CD4-positive, alpha-beta T cell treated with Interleukin-17A for 4 hours (primary cell): ENCODE measurements around the gene KANSL3.
"Not testable (repeated sequence)": the region's sequence is repeated elsewhere in the genome, so short reads cannot be mapped to it uniquely, and the experiment has no call there.

ENCODE experiments used
- DNase-seq: peaks from one replicate; pipeline ENCODE4 v3.0.0-alpha.2; 2020; ENCODE audit warnings: mixed read lengths

The KANSL3 gene

DNA sequence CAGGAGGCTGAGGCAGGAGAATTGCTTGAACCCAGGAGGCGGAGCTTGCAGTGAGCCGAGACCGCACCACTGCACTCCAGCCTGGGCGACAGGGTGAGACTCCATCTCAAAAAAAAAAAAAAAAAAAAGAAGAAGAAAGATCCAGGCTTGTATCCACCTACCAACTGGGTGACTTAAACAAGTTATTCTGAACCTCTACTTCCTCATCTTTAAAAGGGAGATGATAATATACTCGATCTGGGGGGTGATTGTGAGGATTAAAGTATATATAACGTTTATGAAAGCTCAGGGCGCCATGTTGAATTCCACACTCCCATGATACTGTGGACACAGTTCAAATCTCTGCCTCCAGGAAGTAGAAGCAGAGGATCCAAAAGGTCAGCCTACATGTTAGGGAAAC is 16.7 kb upstream of the KANSL3 start:
- DNase-seq, result not testable (repeated sequence)

DNA sequence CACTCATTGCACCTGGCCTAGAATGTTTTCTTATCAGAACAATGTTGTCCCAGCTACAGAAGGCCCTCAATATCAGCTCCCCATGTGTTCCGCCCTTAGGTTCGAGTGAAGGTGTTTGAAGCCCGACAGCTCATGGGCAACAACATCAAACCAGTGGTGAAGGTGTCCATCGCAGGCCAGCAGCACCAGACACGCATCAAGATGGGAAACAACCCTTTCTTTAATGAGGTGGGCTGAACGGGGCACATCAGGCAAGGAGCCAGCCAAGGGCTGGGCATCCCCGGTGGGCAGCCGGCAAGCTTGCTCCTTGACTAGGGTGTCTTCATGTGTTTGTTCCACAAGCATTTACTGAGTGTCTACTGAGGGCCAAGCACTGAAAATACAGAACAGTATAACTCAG is 13.7 kb upstream of the KANSL3 start:
- DNase-seq, result no peak

DNA sequence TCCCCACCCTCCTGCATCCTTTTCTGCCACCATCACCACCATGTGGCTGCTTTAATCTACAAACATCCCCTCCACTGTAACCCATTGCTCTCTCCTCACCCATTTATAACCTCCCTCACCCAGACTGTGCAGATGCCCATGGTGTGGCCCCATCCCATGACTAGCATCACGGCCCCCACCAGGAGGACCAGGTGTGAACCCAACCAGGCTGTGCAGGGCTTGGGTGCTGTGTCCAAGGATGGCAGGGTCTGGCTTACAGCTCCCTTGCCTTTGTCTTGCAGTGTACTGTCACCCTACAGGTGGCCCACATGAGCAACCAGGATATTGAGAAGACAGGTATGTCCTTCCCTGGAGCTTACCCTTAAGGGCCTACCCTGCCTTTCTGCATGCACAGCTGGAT is 11.2 kb upstream of the KANSL3 start:
- DNase-seq, result no peak

DNA sequence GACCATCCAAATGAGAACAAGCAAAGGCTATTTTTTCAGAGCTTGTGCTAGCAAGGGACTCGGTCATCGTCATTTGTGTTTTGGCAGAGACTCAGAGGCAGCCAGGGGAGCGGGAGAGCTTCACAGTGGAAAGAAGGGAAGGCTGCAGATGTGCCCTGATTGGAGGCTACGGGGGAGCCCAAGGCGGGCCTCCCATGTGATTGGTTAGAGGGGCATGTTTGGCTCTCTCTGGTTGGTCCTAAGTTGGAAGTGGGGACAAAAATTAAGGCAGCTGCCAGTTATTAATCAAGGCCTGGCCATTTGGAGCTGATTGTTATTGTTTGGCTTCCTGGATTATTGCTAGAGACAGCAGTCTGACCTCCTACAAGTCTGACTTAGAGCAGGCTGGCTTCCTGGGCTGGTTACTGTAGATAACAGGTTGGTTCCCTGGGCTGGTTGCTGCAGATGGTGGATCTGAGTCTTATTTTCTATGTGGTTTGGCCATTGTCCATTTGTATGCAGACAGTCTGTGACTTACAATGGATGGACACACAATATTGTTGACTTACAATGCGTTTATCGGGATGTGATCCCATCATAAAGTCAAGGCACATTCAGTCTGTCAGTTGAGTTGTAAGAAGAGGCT is 10.3 kb upstream of the KANSL3 start:
- no peak for DNase-seq

DNA sequence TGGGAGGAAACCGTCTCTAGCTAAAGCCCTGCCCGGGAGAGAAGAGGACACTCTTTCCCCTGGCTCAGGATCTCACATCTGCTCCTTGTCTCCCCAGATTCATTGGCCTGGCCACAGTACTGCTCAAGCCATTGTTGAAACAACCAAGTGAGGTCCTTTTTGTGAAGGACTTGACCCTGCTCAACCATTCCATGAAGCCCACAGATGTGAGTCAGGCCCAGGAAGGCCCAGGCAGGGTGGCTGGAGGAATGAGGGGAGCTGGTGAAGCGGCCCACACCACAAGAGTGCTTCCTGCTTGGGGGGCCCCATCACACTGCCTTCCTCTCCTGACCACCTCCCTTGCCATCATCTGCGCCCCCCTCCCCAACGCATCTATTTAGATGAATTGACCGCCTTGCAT is 9.6 kb upstream of the KANSL3 start:
- DNase-seq, result no peak

DNA sequence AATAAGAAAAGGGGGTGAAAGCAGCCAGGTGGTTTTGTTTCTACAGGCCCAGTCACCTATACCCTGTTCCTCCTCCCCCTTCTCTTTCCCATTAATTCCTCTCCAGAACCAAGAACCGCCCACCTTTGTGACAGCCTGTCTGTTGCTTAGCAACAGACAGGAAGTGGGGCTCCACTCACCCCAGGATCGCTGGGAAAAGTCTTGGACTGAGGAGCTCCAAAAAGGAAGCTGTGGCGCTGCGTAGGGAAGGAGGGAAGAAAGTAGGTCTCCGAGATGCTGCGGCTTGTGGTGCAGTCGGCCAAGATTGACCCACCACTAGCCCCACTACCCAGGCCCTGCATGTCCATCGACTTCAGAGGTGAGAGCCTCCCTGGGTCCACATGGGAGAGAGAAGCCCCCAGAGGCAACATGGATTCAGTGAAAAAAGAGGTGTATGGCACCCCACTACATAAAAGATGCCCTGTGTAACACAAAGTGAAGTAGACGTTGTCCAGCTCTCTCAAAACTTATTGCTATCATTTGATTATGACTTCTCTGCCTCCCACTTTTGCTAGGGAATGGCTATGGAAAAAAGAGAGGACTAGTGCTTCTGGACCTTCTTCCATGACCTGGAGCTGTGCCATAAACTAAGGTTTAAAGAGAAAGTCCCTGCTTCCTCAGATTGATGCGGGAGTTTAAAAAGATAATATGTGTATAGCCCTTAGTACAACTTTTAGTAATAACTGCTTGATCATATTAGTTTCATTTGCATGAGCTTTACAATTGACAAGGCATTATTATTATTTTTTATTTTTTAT is 4.7 kb upstream of the KANSL3 start, which contains the start of gene FER1L5:
TSS of gene FER1L5 (plus strand) at position 201 of the 797 bp plus-strand sequence. CDS start at position 274, 73 bp downstream.
- no peak for DNase-seq

DNA sequence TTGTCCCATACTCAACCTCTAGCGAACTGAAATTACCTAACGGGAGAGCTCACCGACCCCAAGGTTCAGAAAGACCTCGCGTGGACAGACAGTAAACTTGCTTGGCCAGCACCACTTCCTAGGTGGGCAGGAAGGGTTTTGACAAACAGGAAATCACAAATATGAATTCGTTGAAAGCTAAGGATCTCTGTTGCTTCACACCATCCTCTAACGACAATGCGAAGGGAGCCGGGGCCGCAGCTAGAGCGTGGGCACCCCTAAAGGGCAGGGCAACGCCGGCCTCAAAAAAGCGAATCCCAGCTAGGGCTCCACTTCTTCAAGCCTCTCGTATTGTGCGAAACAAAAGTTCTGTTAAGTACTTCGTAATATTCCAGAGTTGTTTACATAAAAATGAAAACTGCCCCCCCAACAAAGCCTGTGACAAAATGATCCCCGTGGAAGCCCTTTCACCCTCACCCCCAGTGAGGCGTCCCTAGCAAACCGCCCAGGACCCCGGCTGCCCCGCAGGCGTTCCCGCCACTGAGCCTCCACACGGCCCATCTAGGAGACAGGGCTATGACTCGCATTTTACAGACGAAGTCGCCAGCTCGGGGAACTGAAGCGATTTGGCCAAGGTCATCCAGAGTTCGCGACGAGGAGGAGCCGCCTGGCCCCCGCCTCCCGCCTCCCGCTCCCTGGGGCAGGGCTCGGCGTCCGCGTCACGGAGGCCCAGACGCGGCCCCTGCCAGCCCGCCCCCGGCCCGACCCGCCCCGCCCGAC is 548 bp downstream of the KANSL3 start:
- DNase-seq, result peak; percentile 81

DNA sequence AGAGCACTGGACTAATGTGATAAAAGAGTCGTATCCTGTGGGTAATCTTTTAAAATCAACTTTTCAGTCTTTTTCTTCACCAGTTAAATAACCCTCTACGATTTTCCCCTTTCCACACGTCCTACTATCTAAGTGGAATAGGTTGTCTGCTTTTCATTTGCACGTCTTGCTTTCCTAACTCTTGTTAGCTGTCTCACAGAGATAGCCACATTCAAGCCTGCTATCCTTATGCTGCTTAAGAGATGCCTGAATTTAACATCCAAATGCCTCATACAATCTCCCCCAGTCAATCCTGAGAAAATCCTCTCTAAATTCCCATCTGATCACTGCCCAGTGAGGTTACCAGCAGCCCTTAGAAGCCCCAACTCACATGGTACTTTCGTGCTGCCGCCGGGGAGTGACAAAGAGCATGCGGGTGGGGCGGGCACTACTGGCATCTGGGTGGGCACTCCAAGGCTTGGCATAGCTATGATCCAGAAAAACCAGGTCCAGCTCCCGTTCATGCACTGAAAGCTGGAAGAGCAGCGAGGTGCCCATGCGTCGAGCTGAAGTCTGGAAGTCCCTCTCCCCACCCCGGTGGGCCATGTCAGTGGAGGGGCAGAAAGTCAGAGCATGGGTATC is 1.5 kb downstream of the KANSL3 start:
- no peak for DNase-seq

DNA sequence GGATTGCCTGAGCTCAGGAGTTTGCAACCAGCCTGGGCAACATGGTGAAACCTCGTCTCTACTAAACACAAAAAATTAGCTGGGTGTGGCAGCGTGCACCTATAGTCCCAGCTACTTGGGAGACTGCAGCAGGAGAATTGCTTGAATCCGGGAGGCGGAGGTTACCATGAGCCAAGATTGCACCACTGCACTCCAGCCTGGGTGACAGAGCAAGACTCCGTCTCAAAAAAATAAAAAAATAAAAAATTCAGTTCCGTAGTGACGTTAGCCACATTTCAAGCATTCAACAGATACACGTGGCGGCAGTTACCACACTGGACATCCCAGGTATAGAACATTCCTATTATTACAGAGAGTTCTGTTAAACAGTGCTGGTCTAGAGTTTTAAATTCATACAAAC is 4.5 kb downstream of the KANSL3 start:
- DNase-seq, result no peak

DNA sequence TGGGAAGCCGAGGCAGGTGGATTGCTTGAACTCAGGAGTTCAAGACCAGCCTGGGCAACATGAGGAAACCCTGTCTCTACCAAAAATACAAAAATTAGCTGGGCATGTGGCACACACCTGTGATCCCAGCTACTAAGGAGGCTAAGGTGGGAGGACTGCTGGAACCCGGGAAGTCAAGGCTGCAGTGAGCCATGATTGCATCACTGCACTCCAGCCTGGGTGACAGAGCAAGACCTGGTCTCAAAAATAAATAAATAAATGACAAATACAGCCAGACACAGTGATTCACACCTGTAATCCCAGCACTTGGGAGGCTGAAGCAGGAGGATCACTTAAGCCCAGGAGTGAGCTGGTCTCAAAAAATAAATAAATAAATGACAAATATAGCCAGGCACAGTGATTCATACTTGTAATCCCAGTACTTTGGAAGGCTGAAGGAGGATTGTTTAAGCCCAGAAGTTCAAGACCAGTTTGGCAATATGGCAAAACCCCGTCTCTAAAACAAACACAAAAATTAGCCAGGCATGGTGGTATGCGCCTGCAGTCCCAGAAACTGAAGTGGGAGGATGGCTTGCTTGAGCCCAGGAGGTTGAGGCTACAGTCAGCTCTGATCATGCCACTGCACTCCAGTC is 6.2 kb downstream of the KANSL3 start:
- no peak for DNase-seq

DNA sequence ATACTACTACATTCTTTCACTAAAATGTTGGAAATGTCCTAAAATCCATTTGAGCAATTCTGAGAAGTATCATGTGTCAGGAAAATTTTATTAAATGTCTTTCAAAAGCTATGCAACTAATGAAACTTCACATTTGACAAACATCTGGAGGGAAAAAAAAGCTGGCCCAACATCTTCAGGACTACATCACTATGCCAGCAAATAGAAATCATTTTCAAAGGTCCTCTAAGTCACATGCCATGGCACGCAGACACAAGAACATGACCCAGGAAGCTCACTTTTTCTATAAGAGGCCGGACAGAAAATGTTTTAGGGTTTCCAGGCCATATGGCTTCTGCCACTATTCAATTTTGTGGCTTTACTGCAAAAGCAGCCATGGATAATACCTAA is 11.6 kb downstream of the KANSL3 start:
- no peak for DNase-seq

DNA sequence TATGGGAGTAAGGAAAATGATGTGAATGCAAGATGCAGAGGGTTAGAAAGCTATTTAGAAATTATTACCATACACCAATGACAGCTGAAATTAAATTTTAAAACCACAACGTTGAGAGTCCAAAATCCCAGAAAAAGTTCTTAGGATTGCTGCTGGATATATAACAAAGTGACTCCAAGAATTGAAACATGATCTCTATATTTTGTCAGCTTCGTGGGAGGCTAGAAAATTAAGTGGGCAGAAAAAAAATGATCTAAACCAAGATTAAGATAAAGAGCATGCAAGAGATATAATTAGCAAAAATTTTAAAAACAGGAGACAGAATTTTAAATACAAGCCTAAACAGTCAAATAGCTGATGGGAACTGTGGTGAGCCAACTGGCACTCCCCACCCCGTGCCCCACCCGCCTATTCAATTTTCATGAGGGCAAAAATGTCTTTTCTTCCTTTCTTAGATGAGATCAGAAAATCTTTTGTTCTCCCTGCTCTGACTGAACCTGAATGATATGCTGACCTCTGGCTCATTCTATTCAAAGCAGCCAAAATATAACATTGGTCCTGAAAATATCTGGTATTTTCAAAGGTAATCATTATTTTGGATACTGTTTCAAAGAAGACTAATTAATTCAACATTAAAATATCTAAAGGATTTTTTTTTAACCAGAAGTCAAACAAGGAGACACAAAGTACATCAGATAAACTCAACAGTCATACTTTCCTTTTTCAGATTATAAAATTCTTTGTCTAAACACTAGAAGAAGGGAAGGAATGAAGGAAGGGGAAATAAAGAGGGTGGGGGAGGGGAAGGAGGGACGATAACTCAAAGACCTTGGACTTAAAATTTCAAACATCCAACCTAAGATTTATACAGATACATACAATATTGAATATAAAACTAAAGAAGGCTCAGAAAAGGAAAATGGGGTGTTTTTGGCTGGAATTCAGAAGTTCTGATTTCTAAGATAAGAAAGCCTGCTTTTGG is 12.2 kb downstream of the KANSL3 start:
- no peak for DNase-seq

DNA sequence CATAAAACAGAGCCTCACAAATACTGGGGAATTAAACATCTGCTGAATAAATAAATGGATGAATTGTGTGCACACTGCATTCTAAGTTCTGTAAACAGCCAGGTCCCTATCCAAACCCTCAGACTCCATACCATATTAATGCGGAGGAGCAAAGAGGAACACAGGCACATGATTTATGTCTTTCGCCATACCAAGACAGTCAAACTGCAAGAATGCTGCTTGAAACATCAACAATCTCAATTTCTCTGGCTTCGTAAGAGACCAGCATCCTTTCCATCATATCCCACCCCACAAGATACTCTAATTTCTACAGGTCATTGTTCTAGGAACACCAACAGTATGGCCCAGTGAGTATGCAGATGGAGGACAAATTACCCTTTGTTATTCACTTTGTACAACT is 15.0 kb downstream of the KANSL3 start:
- no peak for DNase-seq

DNA sequence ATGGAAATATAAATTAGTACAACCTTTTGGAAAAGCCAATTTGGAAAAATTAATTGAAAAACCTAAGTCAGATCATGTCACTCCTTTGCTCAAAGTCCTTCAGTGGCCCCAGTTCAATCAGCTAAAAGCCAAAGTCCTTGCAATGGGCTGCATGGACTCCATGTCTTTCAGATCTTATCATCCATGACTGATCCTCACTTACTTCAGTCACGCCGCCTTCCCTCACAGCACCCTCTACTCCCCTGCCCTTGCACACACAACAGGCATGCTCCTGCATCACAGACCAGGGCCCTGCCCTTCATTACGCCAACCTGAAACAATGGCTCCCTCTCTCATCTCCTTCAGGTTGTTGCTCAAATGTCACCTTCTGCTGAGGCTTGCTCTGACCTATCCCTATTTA is 15.6 kb downstream of the KANSL3 start:
- no peak for DNase-seq

DNA sequence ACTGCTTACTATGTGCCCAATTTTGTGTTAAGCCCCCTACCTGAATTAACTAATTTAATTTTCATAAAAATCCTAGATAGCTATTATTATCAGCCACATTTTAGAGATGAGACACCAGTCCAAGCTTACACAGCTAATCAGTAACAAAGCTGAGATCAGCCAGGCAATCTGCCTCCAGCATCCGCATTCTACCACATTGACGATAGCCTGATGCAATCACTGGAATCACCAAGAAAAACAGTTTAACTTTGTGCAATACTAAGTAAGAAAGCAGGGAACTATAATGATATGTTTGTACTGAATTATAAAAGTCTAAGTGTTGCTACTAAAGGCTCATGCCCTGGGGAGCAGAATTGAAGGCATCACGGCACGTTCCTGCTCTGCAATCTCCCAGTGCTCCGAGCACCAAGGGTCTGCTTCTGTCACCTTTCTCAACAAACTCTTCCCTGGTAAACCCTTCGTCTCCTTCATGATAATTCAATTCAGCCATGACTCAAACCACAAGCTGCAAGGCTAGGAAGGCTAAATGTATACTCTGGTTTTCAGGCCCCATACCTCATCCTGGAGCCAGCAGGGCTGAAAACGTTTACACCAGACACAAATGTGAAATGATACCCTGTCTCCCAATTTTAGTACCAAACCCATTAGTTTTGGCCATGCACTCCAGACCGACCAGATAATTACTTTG is 19.4 kb downstream of the KANSL3 start:
- DNase-seq, result no peak

DNA sequence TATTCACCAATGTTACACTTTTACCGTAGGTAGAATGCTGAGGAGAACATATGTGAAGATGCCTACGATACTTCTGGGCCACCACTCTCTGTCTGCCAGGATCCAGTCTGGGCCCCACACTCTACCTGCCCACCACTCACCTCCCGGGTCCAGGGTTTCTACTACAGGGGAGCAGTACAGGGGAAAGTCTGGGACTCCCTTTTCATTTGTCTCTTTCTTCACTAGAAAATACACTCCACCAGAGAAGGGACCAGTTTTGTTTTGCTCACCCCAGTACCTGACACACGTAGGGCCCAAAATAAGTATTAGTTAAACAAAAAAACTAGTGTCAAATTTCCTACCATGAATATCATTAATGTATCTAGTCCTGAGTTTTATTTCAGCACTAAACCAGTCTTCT is 21.1 kb downstream of the KANSL3 start:
- DNase-seq, result no peak

DNA sequence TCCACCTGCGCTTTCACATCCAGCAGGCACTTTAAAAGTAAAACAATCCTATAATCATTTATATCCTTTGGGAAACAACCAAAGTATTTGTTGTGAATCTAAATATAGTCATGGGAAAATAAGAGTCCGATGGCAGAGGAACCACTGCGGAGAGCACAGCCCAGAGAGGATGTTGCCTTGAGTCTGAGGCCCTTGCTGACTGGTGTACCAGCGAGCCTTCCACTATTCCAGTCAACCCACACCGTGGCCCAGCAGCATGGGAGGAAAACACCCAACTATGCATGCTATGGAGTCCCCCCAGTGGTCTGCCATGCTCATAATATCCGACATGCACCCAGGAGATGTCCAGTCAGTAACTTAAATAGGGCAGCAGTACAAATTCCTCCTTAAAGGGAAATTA is 21.6 kb downstream of the KANSL3 start:
- no peak for DNase-seq

DNA sequence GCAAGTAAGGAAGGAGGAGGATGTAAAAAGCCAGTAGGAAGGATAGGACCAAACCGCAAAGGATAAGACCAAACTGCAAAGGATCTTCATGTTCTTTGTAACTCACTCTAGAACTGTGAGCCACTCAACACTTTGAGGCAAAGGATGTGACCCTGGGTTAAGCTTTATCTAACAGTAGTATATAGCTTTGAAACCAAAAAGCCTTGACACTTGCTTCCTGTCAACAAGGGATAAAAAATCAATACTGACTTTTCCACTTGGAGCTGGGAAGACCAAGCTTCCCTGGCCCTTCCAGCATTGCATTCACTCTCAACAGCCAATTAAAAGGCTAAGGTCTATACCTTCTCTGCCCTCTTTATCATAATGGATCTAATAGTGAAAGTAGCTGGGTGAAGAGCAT is 22.0 kb downstream of the KANSL3 start:
- DNase-seq, result no peak

DNA sequence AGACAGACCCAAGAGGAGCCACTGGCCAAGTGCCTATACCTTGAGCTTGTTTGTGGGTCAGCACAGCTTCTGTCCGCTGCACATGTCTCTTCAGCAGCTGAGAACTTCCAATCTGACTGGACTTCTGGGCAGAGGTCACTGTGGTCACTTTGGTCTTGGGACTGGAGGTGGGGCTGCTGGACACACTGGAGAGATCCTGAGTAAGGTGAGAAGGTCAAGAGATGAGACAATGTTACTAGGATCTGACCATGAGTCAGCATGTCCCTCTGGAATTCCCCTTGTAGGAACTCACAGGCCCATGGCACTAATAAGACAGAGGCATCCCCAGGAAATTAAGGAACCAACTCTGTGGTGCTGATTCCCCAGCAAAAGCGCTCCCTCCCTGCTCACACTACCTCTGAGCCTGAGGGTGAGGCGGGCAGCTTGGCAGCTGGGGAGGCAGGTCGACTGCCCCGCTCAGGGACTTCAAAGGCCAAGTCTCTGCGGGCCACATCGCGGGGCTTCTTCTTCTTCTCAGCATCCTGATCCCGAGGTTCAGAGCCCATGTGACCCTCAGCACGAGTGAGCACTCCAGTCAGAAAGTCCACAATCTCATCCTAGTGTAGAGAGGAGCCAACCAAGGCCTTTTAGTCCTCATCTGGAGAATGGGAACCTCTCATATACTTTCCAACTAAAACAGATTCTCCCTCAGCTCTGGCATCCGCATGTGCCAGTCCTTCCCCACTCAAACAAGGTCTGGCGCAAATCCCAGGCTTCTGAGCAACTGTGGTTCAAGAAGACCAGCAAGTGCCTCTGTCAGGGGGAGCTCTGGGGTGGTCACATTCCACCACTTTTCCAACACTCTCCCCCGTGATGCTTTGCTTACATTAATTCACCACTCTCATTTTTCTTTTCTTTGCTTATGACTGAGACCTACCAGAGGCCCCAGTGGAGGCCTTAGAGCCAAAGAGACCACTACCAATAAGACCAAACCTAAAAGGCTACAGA is 29.4 kb downstream of the KANSL3 start:
- no peak for DNase-seq

DNA sequence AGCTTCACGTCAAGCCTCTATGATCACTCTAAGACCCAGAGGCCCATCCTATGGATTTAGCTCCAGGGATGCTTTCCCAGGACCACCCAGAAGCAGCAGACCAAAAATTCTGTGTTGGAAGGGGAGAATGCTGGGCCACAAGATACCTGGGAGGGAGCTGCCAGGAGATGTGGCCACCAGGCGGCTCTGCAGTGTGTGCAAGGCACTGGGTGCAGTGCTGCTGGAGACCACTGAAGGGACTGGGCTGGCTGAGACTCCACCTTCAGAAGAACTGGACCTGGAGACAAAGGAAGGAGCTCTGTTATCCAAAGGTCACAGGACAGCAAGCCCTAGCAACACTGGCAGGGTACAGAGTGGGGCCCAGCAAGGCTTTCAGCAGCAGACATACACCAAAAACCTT is 34.0 kb downstream of the KANSL3 start:
- no peak for DNase-seq
